Suprapubic skin (tissue), 3 donors: ENCODE measurements around the gene SLC2A13.

Experiments
- POLR2A ChIP-seq, 2 donors: fragments of 450-650 bp; IDR thresholded peaks; one replicate each; pipeline ENCODE4 v1.6.1; 2017; ENCODE audit warnings: antibody characterized with exemption in 2 of 2, mild to moderate bottlenecking in 2 of 2, moderate library complexity in 2 of 2
- TF ChIP-seq, protein P1 (sequence below), 2 donors: fragments of 200-600 bp in 1 of 2; fragments of 450-650 bp in 1 of 2; sonication (generic) in 1 of 2; IDR thresholded peaks; one replicate each; pipeline ENCODE4 v1.5.1; 2016 to 2019; ENCODE audit warnings: antibody characterized with exemption in 2 of 2, mild to moderate bottlenecking in 1 of 2, moderate library complexity in 1 of 2

DNA sequence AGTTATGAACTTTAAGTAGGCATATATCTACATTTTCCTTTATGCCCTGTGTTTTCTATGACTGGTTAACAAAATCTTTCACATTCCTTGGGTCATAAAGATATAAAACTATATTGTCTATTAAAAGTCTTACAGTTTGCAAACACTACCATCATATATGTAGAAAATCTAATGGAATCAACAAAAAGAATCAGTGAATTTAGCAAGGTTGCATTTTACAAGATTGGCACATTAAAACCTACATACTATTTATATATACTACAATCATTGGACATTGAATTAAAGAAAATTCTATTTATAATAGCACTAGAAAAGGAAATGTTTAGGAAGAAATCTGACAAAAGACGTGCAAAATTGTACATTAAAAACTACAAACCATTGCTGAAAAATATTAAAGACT, 312.9 kb downstream of the SLC2A13 start:
- TF ChIP-seq, protein P1, sequence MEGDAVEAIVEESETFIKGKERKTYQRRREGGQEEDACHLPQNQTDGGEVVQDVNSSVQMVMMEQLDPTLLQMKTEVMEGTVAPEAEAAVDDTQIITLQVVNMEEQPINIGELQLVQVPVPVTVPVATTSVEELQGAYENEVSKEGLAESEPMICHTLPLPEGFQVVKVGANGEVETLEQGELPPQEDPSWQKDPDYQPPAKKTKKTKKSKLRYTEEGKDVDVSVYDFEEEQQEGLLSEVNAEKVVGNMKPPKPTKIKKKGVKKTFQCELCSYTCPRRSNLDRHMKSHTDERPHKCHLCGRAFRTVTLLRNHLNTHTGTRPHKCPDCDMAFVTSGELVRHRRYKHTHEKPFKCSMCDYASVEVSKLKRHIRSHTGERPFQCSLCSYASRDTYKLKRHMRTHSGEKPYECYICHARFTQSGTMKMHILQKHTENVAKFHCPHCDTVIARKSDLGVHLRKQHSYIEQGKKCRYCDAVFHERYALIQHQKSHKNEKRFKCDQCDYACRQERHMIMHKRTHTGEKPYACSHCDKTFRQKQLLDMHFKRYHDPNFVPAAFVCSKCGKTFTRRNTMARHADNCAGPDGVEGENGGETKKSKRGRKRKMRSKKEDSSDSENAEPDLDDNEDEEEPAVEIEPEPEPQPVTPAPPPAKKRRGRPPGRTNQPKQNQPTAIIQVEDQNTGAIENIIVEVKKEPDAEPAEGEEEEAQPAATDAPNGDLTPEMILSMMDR (IDR thresholded peaks at IDR 0.05) = no peak
- TF ChIP-seq POLR2A (IDR thresholded peaks at IDR 0.05) = no peak
